ENCODE results near the gene LRRC57. TPM values are rescaled to one million over a fixed set of nuclear protein-coding genes. Genes with fewer than 3 reads are reported as not detected.
A peak's percentile ranks its signal among the peaks of the same experiment; 100 is the strongest.

Gene LRRC57
- total and polyA plus RNA-seq, 2 of the 13 experiments (the other 11 are each of a cell fraction or from before 2014, with no cell fraction given) = 5.8 to 14.8 TPM

- TF ChIP-seq ZNF710 (CRISPR knock-in tag; IDR thresholded peaks at IDR 0.05; ENCODE audit: borderline replicate concordance) (peak; percentile 79; the same call in 1 of the 2 replicates), RBM39 (IDR thresholded peaks at IDR 0.05; ENCODE audit: low read depth, low read length, poor library complexity, severe bottlenecking) (peak; percentile 95), ZNF766 (CRISPR knock-in tag; IDR thresholded peaks at IDR 0.05; ENCODE audit: borderline replicate concordance) (peak; percentile 79; the same call in 1 of the 2 replicates), IKZF1 (IDR thresholded peaks at IDR 0.05) (no peak), ZNF782 (CRISPR knock-in tag; IDR thresholded peaks at IDR 0.05; ENCODE audit: borderline replicate concordance) (no peak), MED1 (CRISPR knock-in tag; IDR thresholded peaks at IDR 0.05) (peak; percentile 82), ZNF205 (CRISPR knock-in tag; IDR thresholded peaks at IDR 0.05) (peak; percentile 60; the same call in 1 of the 2 replicates), ZNF383 (CRISPR knock-in tag; IDR thresholded peaks at IDR 0.05; ENCODE audit: borderline replicate concordance) (no peak), MED8 (CRISPR knock-in tag; IDR thresholded peaks at IDR 0.05; ENCODE audit: insufficient replicate concordance) (peak; percentile 89), ZNF225 (CRISPR knock-in tag; IDR thresholded peaks at IDR 0.05) (peak; percentile 55; the same call in 1 of the 2 replicates), NBN (conservative IDR thresholded peaks at IDR 0.05) (no peak), ZNF512 (CRISPR knock-in tag; IDR thresholded peaks at IDR 0.05) (0 out of 2 replicates have a peak, but pooled peaks have one; percentile 8), ELF3 (CRISPR knock-in tag; IDR thresholded peaks at IDR 0.05) (peak; percentile 87), MXD1 (CRISPR knock-in tag; IDR thresholded peaks at IDR 0.05) (peak; percentile 57; the same call in 1 of the 2 replicates), FOSL1 (CRISPR knock-in tag; IDR thresholded peaks at IDR 0.05; ENCODE audit: borderline replicate concordance) (no peak), ZNF598 (CRISPR knock-in tag; IDR thresholded peaks at IDR 0.05; ENCODE audit: borderline replicate concordance) (peak; percentile 93; the same call in 1 of the 2 replicates), TSC22D2 (CRISPR knock-in tag; IDR thresholded peaks at IDR 0.05; ENCODE audit: borderline replicate concordance) (no peak), ZNF280B (CRISPR knock-in tag; IDR thresholded peaks at IDR 0.05; ENCODE audit: borderline replicate concordance) (no peak), SP5 (CRISPR knock-in tag; IDR thresholded peaks at IDR 0.05; ENCODE audit: borderline replicate concordance, low read depth) (no peak), ZNF552 (CRISPR knock-in tag; IDR thresholded peaks at IDR 0.05; ENCODE audit: borderline replicate concordance) (peak; percentile 87; the same call in 1 of the 2 replicates)
- TF ChIP-seq, protein P1, sequence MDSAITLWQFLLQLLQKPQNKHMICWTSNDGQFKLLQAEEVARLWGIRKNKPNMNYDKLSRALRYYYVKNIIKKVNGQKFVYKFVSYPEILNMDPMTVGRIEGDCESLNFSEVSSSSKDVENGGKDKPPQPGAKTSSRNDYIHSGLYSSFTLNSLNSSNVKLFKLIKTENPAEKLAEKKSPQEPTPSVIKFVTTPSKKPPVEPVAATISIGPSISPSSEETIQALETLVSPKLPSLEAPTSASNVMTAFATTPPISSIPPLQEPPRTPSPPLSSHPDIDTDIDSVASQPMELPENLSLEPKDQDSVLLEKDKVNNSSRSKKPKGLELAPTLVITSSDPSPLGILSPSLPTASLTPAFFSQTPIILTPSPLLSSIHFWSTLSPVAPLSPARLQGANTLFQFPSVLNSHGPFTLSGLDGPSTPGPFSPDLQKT (CRISPR knock-in tag; IDR thresholded peaks at IDR 0.05; ENCODE audit: borderline replicate concordance) = no peak
Observed at GRCh38 chr15:42490671-42491538, 57.7 kb downstream of the LRRC57 start, which contains the start of gene ZNF106 (continued).

Measured in HepG2 (cell line).